ENCODE data around the gene BAK1.
"Not testable (repeated sequence)": the region's sequence is repeated elsewhere in the genome, so short reads cannot be mapped to it uniquely, and the experiment has no call there.

The BAK1 gene

DNA sequence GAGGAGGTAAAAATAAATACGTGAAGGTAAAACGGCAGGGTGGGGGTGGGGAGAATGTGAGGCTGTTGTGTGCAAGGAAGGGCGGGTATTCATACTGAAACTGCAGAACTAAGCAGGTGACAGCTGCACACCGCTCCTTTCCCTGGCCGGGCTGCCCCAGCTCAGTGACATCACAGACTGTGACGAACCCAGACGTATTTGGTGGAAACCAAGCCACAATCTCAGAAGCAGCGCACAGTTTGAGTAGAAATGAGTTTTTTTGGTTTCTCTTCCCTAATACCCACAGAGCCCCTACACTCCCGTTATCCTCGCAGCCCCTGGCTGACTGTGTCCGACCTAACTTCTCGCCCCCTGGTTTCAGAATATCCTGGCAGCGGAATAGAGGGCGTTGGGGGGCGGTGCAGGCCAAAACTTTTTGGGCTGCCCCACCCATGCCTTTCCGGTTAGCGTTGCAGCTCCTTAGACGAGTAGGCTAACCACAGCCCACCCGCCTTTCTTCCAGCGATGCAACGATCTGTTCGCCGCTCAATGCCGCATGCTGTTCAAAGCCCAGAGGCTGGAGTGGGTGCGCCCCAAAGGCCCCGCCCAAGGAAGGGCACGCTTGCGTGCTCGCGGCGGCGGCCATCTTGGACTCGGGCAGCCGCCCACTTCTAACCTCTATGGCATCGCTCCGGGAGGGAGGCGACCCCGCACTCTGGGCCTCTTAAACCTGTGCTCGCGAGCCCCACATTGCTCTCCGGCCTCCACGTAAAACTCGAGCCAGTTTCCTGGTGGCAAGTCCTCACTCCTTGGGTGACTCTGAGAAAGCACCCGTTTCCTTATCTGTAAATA is 9.1 kb downstream of the BAK1 start:
- in situ Hi-C loops (cut with HindIII; ENCODE audit: low pct_ligation_motif_present, low pct_unique_long_range_greater_than_20kb, low sequenced_read_pairs): no loop called here
- peak; percentile 63 for DNase-seq

DNA sequence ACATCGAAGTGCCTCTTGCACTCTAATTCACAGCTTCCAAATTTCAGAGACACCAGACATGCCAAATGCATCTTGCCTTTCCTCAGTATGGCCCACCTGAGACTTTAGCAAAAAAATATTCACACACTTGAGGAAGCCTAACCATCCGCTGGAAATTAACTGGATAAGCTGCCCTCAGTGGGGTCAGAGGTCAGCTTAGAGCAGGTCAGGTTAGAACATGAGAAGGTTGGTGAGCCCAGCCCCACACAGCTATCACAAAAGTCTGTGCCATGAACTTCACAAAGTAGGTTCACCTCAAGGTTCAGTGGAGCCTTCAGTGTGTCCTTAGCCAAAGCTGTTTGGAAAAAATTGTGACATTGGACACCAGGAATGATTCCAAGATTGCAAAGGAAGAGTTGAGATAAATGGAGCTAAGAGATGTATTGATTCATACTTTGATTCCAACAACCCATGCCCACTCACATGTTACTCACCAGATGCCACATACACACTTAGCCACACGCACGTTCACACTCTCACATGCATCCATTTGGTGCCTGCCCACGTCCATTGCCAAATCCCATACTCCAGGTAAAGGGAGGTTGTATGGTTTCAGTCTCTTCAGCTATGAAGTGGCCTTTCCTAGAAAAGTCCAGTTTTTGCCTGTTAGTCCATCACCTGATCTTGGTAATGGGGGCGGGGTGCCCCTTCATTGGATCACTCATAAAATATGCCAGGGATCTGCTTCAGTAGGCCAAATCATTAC is 11.1 kb downstream of the BAK1 start:
- no peak for DNase-seq
- in situ Hi-C loops (cut with HindIII; ENCODE audit: low pct_ligation_motif_present, low pct_unique_long_range_greater_than_20kb, low sequenced_read_pairs): no loop called here

DNA sequence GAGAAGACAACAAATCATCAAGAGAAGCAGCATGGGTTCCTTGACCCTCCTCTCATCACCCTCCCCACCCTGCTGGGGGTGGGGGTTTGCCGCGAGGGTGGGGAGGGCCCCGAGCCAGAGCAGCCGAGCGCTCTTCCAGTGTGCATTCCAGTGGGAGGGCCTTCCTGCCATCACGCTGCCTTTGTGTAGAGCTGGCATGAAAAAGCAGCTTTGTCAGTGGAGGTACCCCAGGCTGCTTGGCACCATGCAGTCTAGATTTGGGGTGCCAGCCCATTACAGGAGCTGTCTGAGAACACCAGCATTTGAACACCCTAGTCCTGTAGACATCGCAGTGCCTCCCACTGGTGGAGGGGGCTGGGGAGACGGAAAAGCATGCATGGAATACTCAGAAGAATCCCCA is 12.2 kb downstream of the BAK1 start:
- DNase-seq: no peak
- in situ Hi-C loops (cut with HindIII; ENCODE audit: low pct_ligation_motif_present, low pct_unique_long_range_greater_than_20kb, low sequenced_read_pairs): no loop called here

DNA sequence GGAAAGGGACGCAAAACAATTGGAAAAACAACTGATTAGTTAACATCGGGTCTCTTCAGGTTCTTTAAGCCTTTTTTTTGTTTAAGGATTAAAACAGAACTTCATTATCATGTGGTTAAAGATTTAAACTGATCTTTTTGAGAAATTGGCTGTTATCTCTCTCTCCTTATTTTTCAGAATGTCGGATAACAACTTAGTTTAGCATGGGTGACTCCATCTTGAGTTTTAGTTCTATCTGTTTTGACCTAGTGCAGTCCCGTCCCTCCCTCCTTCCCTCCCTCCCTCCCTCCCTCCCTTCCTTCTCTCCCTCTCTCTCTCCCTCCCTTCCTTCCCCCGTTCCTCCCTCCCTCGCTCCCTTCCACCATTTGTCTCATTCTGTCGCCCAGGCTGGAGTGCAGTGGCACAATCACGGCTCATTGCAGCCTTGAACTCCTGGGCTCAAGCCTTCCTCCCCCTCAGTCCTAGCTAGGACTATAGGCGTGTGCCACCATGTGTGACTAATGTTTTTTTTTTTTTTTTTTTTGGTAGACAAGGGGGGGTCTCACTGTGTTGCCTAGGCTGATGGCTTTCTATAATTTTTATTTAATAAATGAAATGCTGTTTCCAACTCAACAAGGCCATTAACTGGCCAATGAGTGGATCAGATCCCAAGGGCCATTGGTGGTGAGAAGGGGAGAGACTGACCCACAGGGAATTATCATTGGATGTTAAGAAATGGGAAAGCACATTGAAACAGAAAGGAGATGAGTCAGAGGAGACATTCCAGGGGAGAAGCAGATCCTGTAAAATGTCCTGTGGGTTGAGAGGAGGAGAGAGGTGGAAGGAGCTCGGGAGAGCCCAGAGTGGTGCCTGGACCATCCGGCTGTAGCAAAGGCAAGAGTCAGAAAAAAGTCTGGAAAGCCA is 13.6 kb downstream of the BAK1 start:
- no peak for DNase-seq
- in situ Hi-C loops (cut with HindIII; ENCODE audit: low pct_ligation_motif_present, low pct_unique_long_range_greater_than_20kb, low sequenced_read_pairs): no loop called here

DNA sequence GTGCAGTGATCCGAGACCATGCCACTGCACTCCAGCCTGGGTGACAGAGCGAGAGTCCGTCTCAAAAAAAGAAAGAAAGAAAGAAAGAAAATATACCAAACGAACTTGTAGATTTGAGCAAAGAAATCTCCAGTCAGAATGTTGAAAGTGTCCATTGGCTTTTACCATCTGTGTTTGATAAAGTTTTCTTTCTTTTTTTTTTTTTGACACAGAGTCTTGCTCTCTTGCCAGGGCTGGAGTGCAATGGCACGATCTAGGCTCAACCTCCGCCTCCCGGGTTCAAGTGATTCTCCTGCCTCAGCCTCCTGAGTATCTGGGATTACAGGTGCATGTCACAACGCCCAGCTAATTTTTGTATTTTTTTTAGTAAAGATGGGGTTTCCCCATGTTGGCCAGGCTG is 21.3 kb downstream of the BAK1 start:
- DNase-seq: no peak
- in situ Hi-C loops (cut with HindIII; ENCODE audit: low pct_ligation_motif_present, low pct_unique_long_range_greater_than_20kb, low sequenced_read_pairs): no loop called here

DNA sequence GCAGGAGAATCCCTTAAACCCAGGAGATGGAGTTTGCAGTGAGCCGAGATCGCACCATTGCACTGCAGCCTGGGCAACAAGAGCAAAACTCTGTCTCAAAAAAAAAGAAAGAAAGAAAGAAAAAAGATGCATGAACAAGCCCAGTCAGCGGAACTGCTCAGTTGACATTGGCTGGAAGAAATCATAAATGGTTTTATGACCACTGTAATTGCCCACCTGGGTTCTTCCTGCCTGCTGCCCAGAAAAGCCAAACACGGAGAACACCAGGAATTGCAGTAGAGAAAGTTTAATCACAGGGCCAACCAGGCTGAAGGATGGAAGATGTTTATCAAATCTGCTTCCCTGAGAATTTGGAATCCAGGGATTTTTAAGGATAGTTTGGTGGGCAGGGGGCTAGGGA is 22.7 kb downstream of the BAK1 start:
- in situ Hi-C loops (cut with HindIII; ENCODE audit: low pct_ligation_motif_present, low pct_unique_long_range_greater_than_20kb, low sequenced_read_pairs): no loop called here
- no peak for DNase-seq

DNA sequence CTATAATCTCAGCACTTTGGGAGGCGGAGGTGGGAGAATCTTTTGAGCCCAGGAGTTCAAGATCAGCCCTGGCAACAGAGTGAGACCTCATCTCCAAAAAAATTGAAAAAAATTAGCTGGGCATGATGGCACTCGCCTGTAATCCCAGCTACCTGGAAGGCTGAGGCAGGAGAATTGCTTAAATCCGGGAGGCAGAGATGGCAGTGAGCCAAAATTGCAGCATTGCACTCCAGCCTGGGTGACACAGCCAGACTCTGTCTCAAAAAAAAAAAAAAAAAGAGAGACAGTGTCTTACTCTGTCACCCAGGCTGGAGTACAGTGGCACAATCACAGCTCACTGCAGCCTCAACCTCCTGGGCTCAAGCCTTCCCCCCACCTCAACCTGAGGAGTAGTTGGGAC is 27.2 kb downstream of the BAK1 start:
- DNase-seq; in situ Hi-C loops (cut with HindIII; ENCODE audit: low pct_ligation_motif_present, low pct_unique_long_range_greater_than_20kb, low sequenced_read_pairs): not testable (repeated sequence)

DNA sequence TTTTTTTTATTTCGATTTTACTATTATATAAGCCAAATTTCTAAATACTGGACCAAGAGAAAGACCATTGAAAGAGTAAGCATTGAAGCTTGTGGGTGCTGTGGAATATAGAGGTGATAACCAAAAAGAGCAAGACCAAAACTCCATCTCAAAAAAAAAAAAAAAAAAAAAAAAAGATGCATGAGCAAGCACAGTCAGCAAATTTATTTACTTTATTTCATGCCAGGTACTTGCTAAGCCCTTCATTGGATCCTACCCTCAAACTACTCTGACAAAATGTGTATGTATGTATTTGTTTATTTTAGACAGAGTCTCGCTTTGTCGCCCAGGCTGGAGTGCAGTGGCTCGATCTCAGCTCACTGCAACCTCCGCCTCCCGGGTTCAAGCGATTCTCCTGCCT is 27.8 kb downstream of the BAK1 start:
- in situ Hi-C loops (cut with HindIII; ENCODE audit: low pct_ligation_motif_present, low pct_unique_long_range_greater_than_20kb, low sequenced_read_pairs): no loop called here
- no peak for DNase-seq

DNA sequence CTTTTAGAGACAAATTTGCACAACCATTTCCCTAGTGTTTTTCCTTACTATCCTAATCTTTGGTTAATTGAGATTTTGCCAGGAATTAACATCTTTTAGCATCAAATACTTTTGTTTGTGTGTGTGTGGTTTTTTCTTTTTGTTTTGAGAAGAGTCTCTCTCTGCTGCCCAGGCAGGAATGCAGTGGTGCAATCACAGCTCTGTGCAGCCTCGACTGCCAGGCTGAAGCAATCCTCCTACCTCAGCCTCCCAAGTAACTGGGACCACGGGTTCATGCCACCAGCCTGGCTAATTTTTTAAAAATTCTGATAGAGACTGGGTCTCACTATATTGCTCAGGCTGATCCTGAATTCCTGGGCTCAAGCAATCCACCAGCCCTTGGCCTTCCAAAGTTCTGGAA is 28.5 kb downstream of the BAK1 start:
- no peak for DNase-seq
- in situ Hi-C loops (cut with HindIII; ENCODE audit: low pct_ligation_motif_present, low pct_unique_long_range_greater_than_20kb, low sequenced_read_pairs): no loop called here

DNA sequence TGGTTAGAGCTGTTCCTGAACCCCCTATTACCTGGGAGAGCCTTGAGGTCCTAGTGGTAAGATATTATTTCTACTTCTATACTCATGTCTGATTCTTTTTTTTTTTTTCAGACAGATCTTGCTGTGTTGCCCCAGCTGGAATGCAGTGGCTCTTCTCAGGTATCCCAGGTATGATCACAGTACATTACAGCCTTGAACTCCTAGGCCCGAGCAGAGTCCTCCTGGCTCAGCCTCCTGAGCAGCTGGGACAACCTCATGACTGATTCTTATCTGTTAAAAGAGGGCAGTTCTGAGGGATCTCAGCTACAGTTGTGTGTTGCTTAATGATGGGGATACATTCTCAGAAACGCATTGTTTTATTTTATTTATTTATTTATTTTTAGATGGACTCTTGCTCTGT is 30.2 kb downstream of the BAK1 start:
- in situ Hi-C loops (cut with HindIII; ENCODE audit: low pct_ligation_motif_present, low pct_unique_long_range_greater_than_20kb, low sequenced_read_pairs): no loop called here

DNA sequence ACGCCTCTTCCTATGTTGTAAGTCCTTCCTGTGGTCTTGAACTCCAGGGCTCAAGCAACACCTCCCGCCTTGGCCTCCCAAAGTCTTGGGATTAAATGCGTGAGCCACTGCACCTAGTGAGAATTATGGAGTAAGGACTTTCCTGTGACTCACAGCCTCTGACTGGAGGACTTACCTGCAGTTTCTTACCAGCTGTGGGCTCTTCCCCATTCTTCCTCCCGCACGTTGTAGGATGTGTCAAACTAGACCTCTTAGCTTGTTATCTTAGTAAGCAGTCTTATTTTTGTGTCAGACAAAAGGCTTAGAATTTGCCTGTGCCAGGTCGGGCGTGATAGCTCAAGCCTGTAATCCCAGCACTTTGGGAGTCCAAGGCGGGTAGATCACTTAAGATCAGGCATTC is 30.9 kb downstream of the BAK1 start:
- DNase-seq: no peak

More for the DNA sequence above, 30.2 kb downstream of the BAK1 start:
- no peak for DNase-seq

DNA sequence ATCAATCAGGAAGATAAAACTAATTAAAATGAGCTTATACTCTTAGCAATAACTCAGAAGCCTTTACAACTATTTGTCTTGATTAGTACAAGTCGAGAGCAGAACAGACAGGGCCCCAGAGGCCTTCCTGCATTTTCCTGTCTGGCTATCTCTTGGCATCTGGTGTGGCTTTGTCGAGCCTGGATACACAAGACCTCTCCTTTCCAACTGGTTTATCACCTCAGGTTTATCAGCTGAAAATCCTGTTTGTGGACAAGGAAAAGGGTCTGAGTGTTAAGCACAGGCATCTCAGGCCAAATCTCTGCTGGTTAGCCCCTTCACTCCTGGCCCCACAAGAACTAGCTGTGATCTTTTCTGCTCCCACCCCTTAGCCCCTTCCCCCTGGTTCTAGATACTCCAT is 32.6 kb downstream of the BAK1 start:
- DNase-seq: no peak
- in situ Hi-C loops (cut with HindIII; ENCODE audit: low pct_ligation_motif_present, low pct_unique_long_range_greater_than_20kb, low sequenced_read_pairs): no loop called here

More for the DNA sequence above, 30.9 kb downstream of the BAK1 start:
- in situ Hi-C loops (cut with HindIII; ENCODE audit: low pct_ligation_motif_present, low pct_unique_long_range_greater_than_20kb, low sequenced_read_pairs): no loop called here

DNA sequence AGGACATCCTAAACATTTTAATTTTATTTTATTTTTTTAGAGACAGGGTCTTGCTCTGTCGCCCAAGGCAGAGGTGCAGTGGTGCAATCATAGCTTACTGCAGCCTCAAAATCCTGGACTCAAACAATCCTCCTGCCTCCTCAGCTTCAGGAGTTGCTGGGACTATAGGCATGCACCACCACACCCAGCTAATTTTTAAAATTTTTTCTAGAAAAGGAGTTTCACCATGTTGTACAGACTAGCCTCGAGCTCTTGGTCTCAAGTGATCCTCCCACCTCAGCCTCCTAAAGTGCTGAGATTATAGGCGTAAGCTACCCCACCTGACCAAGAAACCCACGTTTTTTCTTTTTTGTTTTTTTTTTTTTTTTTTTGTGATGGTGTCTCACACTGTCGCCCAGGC is 33.3 kb downstream of the BAK1 start:
- in situ Hi-C loops (cut with HindIII; ENCODE audit: low pct_ligation_motif_present, low pct_unique_long_range_greater_than_20kb, low sequenced_read_pairs): no loop called here
- no peak for DNase-seq

DNA sequence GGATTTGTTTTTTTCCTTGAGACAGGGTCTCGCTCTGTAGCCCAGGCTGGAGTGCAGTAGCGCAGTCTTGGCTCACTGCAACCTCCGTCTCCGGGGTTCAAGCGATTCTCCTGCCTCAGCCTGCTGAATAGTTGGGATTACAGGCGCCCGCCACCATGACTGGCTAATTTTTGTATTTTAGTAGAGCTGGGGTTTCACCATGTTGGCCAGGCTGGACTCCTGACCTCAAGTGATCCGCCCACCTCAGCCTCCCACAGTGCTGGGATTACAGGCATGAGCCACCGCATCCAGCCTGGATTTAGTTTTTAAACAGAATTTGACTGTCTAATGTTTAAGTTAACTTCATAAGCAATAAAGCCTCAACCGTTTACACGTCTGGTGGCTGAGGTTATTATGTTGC is 34.8 kb downstream of the BAK1 start:
- in situ Hi-C loops (cut with HindIII; ENCODE audit: low pct_ligation_motif_present, low pct_unique_long_range_greater_than_20kb, low sequenced_read_pairs); DNase-seq: not testable (repeated sequence)

DNA sequence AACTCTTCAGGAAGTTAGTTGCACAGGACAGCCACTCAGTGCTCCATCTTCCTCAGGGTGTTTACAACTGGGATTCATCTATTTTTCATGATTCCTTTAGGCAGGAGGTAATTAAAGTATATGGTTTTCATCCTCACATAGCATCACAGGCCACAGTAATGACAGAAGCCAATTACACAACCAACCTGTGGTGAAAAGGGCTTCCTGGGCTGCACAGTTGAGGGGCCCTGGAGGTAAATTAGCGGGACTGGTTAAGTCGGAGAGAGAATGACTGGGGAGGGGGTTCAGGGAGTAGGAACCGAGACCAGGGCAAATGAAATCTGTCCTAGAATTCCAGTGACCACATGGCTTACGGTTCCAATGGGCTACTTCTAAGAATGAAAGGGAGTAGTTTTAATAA is 37.0 kb downstream of the BAK1 start:
- no peak for DNase-seq
- in situ Hi-C loops (cut with HindIII; ENCODE audit: low pct_ligation_motif_present, low pct_unique_long_range_greater_than_20kb, low sequenced_read_pairs): no loop called here

DNA sequence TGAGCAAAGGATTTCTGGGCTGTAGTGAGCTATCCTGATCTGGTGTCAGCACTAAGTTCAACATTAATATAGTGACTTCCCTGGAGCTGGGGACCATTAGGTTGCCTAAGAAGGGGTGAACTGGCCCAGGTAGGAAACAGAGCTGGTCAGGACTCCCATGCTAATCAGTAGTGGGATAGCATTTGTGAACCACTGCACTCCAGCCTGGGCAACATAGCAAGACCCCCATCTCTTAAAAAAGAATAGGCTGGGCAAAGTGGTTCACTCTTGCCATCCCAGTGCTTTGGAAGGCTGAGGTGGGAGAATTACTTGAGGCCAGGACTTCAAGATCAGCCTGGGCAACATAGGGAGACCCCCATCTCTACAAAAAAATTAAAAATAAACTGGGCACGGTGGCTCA is 39.3 kb downstream of the BAK1 start:
- DNase-seq: no peak
- in situ Hi-C loops (cut with HindIII; ENCODE audit: low pct_ligation_motif_present, low pct_unique_long_range_greater_than_20kb, low sequenced_read_pairs): no loop called here

DNA sequence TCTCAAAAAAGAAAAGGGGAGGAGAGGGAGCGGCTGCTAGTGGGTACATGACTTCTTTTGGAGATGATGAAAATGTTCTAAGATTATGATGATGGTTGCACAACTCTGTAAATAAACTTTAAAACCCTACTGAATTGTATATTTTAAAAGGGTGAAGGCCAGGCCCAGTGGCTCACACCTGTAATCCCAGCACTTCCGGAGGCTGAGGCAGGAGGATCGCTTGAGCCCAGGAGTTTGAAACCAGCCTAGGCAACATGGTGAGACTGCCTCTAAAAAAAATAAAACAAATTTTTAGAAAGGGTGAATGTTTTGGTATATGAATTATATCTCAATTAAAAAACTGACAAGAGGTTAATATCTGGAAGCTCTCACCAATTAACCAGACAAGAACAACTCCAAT is 45.4 kb downstream of the BAK1 start:
- in situ Hi-C loops (cut with HindIII; ENCODE audit: low pct_ligation_motif_present, low pct_unique_long_range_greater_than_20kb, low sequenced_read_pairs): no loop called here
- DNase-seq: no peak

DNA sequence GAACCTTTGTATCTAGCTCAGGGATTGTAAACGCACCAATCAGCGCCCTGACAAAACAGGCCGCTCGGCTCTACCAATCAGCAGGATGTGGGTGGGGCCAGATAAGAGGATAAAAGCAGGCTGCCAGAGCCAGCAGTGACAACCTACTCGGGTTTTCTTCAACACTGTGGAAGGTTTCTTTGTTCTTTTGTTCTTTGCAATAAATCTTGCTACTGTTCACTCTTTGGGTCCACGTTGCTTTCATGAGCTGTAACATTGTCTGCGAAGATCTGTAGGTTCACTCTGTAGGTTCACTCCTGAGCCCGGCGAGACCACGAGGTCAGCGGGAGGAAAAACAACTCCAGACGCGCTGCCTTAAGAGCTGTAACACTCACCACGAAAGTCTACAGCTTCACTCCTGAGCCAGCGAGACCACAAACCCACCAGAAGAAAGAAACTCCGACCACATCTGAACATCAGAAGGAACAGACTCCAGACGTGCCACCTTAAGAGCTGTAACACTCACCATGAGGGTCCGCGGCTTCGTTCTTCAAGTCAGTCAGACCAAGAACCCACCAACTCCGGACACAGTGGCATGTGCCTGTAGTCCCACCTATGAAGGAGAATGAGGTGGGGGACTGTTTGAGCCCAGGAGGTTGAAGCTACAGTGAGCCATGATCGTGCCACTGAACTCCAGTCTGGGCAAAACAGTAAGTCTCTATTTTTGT is 46.8 kb downstream of the BAK1 start:
- in situ Hi-C loops (cut with HindIII; ENCODE audit: low pct_ligation_motif_present, low pct_unique_long_range_greater_than_20kb, low sequenced_read_pairs); DNase-seq: not testable (repeated sequence)
